ENCODE data around the gene DNAH3. TPM values are rescaled to one million over a fixed set of nuclear protein-coding genes. Genes with fewer than 3 reads are reported as not detected.

Gene DNAH3
- total RNA-seq, 1 experiment from 2014 or later = 0.21 TPM

- CTCF ChIA-PET = no interaction called here
- no peak for DNase-seq
- TF ChIP-seq CTCF (IDR thresholded peaks at IDR 0.05; ENCODE audit: unreplicated experiment) = no peak
- BruUV-seq (replicated peaks) = no TSS peak
- Mint-ChIP-seq H3K27me3 (ENCODE audit: unreplicated experiment) (peaks cover 52% of the 10 kb centered on the region), H3K27ac (ENCODE audit: unreplicated experiment) (no peak overlapping the region), H3K4me3 (ENCODE audit: low read depth, unreplicated experiment) (no peak overlapping the region), H3K9me3 (ENCODE audit: low read depth, unreplicated experiment) (no peaks in the 10 kb centered on the region), H3K36me3 (ENCODE audit: insufficient read depth, unreplicated experiment) (no peaks in the 10 kb centered on the region), H3K4me1 (ENCODE audit: low read depth, unreplicated experiment) (no peaks in the 10 kb centered on the region)
- intact Hi-C loops (cut with micrococcal nuclease; ENCODE audit: unreplicated experiment) = no loop called here
These were observed 24.1 kb downstream of the DNAH3 start for GRCh38 chr16:21126518-21126917.

- Mint-ChIP-seq H3K4me1 (ENCODE audit: low read depth, unreplicated experiment) (no peaks in the 10 kb centered on the region), H3K27ac (ENCODE audit: unreplicated experiment) (no peak overlapping the region), H3K27me3 (ENCODE audit: unreplicated experiment) (peaks cover 39% of the 10 kb centered on the region), H3K4me3 (ENCODE audit: low read depth, unreplicated experiment) (no peak overlapping the region), H3K9me3 (ENCODE audit: low read depth, unreplicated experiment) (no peaks in the 10 kb centered on the region), H3K36me3 (ENCODE audit: insufficient read depth, unreplicated experiment) (no peaks in the 10 kb centered on the region)
- TF ChIP-seq CTCF (IDR thresholded peaks at IDR 0.05; ENCODE audit: unreplicated experiment) = no peak
- intact Hi-C loops (cut with micrococcal nuclease; ENCODE audit: unreplicated experiment) = no loop called here
- BruUV-seq (replicated peaks) = no TSS peak
- CTCF ChIA-PET = interaction anchor here (0.6 kb wide), 1 partner anchor 115 kb away, joined by 5 read pairs; no protein-coding TSS in a partner anchor
- no peak for DNase-seq
These were observed 25.5 kb downstream of the DNAH3 start for GRCh38 chr16:21125191-21125590.

GRCh38 chr16:21120976-21121520, 29.6 kb downstream of the DNAH3 start:
- Mint-ChIP-seq H3K27ac (ENCODE audit: unreplicated experiment) (no peak overlapping the region), H3K4me1 (ENCODE audit: low read depth, unreplicated experiment) (no peaks in the 10 kb centered on the region), H3K36me3 (ENCODE audit: insufficient read depth, unreplicated experiment) (no peaks in the 10 kb centered on the region), H3K27me3 (ENCODE audit: unreplicated experiment) (peaks cover 29% of the 10 kb centered on the region), H3K4me3 (ENCODE audit: low read depth, unreplicated experiment) (no peak overlapping the region), H3K9me3 (ENCODE audit: low read depth, unreplicated experiment) (no peaks in the 10 kb centered on the region)
- BruUV-seq (replicated peaks) = no TSS peak
- DNase-seq = no peak
- CTCF ChIA-PET = no interaction called here
- no peak for TF ChIP-seq CTCF (IDR thresholded peaks at IDR 0.05; ENCODE audit: unreplicated experiment)
- intact Hi-C loops (cut with micrococcal nuclease; ENCODE audit: unreplicated experiment) = no loop called here

GRCh38 chr16:21117567-21117966, 33.1 kb downstream of the DNAH3 start:
- Mint-ChIP-seq H3K9me3 (ENCODE audit: low read depth, unreplicated experiment) (no peaks in the 10 kb centered on the region), H3K36me3 (ENCODE audit: insufficient read depth, unreplicated experiment) (no peaks in the 10 kb centered on the region), H3K4me1 (ENCODE audit: low read depth, unreplicated experiment) (no peaks in the 10 kb centered on the region), H3K4me3 (ENCODE audit: low read depth, unreplicated experiment) (no peak overlapping the region), H3K27ac (ENCODE audit: unreplicated experiment) (no peak overlapping the region), H3K27me3 (ENCODE audit: unreplicated experiment) (peaks cover 24% of the 10 kb centered on the region)
- BruUV-seq (replicated peaks) = no TSS peak
- no peak for TF ChIP-seq CTCF (IDR thresholded peaks at IDR 0.05; ENCODE audit: unreplicated experiment)
- CTCF ChIA-PET = no interaction called here
- intact Hi-C loops (cut with micrococcal nuclease; ENCODE audit: unreplicated experiment) = no loop called here
- DNase-seq = no peak
